SU-DHL-6 (cell line): ENCODE measurements around the gene COL13A1.

Experiments
- H2AFZ ChIP-seq: fragments of 200-600 bp; sonication (generic); 2 replicates; pipeline ENCODE4 v1.6.1; 2014; ENCODE audit warnings: low read depth, mild to moderate bottlenecking, moderate library complexity, mixed read lengths, antibody characterized with exemption, low read length; ENCODE audit not compliant: severe bottlenecking
- H3F3A ChIP-seq: fragments of 200-600 bp; shearing (Covaris generic); 2 replicates; pipeline ENCODE4 v1.6.0; 2016; ENCODE audit warnings: antibody characterized with exemption, mild to moderate bottlenecking; ENCODE audit not compliant: insufficient read depth
- H3K27ac ChIP-seq: fragments of 200-600 bp; sonication (generic); 2 replicates; pipeline ENCODE4 v1.5.1; 2016; ENCODE audit warnings: low read depth, mild to moderate bottlenecking, low read length, moderate library complexity, mixed read lengths
- H3K27me3 ChIP-seq: fragments of 200-600 bp; sonication (generic), shearing (Covaris generic); 2 replicates; pipeline ENCODE4 v1.6.0; 2014; ENCODE audit warnings: mild to moderate bottlenecking, low read length
- H3K36me3 ChIP-seq: fragments of 200-600 bp; sonication (generic); 2 replicates; pipeline ENCODE4 v1.6.1; 2014; ENCODE audit warnings: mild to moderate bottlenecking, low read length, mixed read lengths
- H3K4me2 ChIP-seq: fragments of 300-600, 200-600 bp; shearing (Covaris generic), sonication (generic); 2 replicates; pipeline ENCODE4 v1.6.0; 2014; ENCODE audit warnings: low read length, low read depth, mild to moderate bottlenecking; ENCODE audit not compliant: poor library complexity, severe bottlenecking
- H3K4me3 ChIP-seq: fragments of 200-600 bp; sonication (generic); 2 replicates; pipeline ENCODE4 v1.5.1; 2014; ENCODE audit warnings: antibody characterized with exemption, low read length, mild to moderate bottlenecking, mixed read lengths; ENCODE audit not compliant: insufficient read depth, poor library complexity, severe bottlenecking
- H3K79me2 ChIP-seq: fragments of 200-600 bp; sonication (generic); 2 replicates; pipeline ENCODE4 v1.6.1; 2014; ENCODE audit warnings: mild to moderate bottlenecking, low read length, moderate library complexity; ENCODE audit not compliant: insufficient read depth
- H3K9ac ChIP-seq: fragments of 200-600 bp; sonication (generic); 2 replicates; pipeline ENCODE4 v1.7.0; 2014; ENCODE audit warnings: mild to moderate bottlenecking, low read length
- H3K9me2 ChIP-seq: fragments of 200-600 bp; sonication (generic); replicated peaks from 2 replicates; pipeline ENCODE4 v1.6.1; 2014; ENCODE audit warnings: low read length; ENCODE audit not compliant: insufficient read depth
- H3K9me3 ChIP-seq: fragments of 200-600 bp; sonication (generic); 2 replicates; pipeline ENCODE4 v1.6.1; 2014; ENCODE audit warnings: low read length, mixed read lengths; ENCODE audit not compliant: insufficient read depth
- H4K20me1 ChIP-seq: fragments of 200-600 bp; sonication (generic); 2 replicates; pipeline ENCODE4 v1.6.1; 2014; ENCODE audit warnings: low read depth, mild to moderate bottlenecking, antibody characterized with exemption, low read length, moderate library complexity, mixed read lengths
- EZH2phosphoT487 ChIP-seq: fragments of 200-600 bp; sonication (generic), shearing (Covaris generic); conservative IDR thresholded peaks from 2 replicates; pipeline ENCODE4 v1.6.1; 2018; ENCODE audit warnings: mild to moderate bottlenecking, antibody characterized with exemption, low read length, moderate library complexity, mixed read lengths
- TF ChIP-seq, protein P1 (sequence below): fragments of 200-600 bp; sonication (generic); IDR thresholded peaks from one replicate; pipeline ENCODE4 v1.5.1; 2017; ENCODE audit warnings: antibody characterized with exemption, mild to moderate bottlenecking, low read length, moderate library complexity; ENCODE audit not compliant: insufficient read depth, poor library complexity, severe bottlenecking

COL13A1 gene

DNA sequence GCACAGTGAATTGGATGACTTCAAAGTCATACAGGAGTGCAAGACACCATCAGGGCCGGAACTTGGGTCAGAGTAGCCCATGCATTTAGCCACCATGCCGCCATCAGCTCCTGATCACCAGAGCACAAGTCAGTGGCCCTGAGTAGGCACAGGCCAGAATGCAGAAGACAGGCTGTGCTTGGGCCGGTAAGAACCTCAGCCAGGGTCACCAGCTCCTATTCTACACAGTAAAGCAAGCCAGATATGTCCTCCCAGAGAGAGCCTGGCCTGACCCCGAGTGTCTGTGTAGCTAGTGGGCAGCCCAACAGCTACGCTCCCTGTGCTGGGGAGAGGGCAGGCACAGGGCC is 44.5 kb upstream of the COL13A1 start:
- Histone ChIP-seq H3K4me3 (no peak overlapping the region), H2AFZ (no peak overlapping the region), H3K9me2 (no peaks in the 10 kb centered on the region), H3K9ac (no peak overlapping the region), H3K4me2 (no peak overlapping the region), H3F3A (no peaks in the 10 kb centered on the region), H3K36me3 (no peaks in the 10 kb centered on the region), H3K27ac (no peak overlapping the region), H3K9me3 (no peaks in the 10 kb centered on the region), H4K20me1 (no peaks in the 10 kb centered on the region), H3K79me2 (no peaks in the 10 kb centered on the region), H3K27me3 (peaks cover 2% of the 10 kb centered on the region; the same call in 1 of the 2 replicates)
- TF ChIP-seq, protein P1, sequence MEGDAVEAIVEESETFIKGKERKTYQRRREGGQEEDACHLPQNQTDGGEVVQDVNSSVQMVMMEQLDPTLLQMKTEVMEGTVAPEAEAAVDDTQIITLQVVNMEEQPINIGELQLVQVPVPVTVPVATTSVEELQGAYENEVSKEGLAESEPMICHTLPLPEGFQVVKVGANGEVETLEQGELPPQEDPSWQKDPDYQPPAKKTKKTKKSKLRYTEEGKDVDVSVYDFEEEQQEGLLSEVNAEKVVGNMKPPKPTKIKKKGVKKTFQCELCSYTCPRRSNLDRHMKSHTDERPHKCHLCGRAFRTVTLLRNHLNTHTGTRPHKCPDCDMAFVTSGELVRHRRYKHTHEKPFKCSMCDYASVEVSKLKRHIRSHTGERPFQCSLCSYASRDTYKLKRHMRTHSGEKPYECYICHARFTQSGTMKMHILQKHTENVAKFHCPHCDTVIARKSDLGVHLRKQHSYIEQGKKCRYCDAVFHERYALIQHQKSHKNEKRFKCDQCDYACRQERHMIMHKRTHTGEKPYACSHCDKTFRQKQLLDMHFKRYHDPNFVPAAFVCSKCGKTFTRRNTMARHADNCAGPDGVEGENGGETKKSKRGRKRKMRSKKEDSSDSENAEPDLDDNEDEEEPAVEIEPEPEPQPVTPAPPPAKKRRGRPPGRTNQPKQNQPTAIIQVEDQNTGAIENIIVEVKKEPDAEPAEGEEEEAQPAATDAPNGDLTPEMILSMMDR, result no peak
- TF ChIP-seq EZH2phosphoT487, result no peak

DNA sequence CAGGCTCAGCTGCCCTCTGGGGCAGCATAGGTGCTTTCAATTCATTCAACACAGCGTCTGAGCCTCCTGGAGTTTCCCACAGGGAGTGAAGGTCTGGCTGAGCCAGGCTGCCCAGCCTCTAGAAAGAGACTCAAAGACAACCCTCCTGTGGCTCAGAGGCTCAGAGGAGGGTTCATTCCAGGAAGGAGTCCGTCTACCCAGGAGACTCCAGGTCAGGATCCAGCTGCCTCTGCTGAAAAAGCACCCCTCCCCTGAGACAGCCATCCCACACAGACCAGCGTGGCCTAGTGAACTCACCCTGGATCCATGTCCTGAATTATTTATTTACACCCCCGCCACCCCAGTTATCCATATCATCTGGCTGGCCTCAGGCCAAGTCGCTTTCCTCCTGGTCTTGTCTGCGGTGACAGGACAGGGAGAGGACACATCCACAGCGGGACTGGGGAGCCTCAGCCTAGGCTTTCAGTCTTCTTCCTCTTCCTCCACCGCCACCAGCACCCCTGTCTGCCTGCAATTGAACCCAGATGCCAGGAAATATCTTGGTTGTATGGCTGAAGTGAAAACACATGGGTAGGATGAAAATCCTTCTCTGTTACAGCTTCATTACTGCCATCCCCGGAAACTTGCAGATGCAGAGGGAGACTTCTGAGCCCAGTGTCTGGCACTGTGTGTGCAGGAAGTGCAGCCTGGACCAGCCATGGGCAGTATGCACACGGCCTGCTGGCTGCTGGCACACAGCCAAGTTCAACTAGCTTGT is 44.0 kb upstream of the COL13A1 start:
- H3K27me3 ChIP-seq, result peaks cover 2% of the 10 kb centered on the region; the same call in 1 of the 2 replicates
- no peaks in the 10 kb centered on the region for H4K20me1 ChIP-seq
- H3K4me2 ChIP-seq, result no peak overlapping the region
- H2AFZ ChIP-seq, result no peak overlapping the region
- no peaks in the 10 kb centered on the region for H3F3A ChIP-seq
- no peaks in the 10 kb centered on the region for H3K79me2 ChIP-seq
- no peak overlapping the region for H3K9ac ChIP-seq
- H3K27ac ChIP-seq, result no peak overlapping the region
- TF ChIP-seq, protein P1, result no peak
- no peak for TF ChIP-seq EZH2phosphoT487
- no peaks in the 10 kb centered on the region for H3K36me3 ChIP-seq
- no peak overlapping the region for H3K4me3 ChIP-seq
- H3K9me2 ChIP-seq, result no peaks in the 10 kb centered on the region
- H3K9me3 ChIP-seq, result no peaks in the 10 kb centered on the region

DNA sequence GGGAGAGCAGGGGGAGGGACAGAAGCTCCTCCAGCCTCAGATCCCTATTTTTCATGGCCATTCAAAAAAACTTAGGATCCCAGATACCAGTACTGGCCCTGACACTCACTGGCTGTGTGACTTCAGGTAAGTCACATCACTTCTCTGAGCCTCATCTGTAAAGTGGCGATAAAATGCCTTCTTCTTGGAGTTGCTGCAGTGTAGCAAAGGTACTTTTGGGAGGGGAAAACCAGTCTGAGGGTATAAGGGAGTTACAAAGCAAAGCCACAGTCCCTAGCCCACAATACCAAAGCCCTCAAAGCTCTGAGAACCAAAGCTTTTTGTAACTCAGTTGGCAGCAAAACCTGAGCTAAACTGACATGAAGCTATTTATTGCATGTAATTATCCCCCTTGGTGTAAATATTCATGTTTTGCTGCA is 43.4 kb upstream of the COL13A1 start:
- Histone ChIP-seq H3K4me3 (no peak overlapping the region), H3K9me2 (no peaks in the 10 kb centered on the region), H2AFZ (no peak overlapping the region), H3K79me2 (no peaks in the 10 kb centered on the region), H3K27me3 (peaks cover 2% of the 10 kb centered on the region; the same call in 1 of the 2 replicates), H4K20me1 (no peaks in the 10 kb centered on the region), H3K36me3 (no peaks in the 10 kb centered on the region), H3F3A (no peaks in the 10 kb centered on the region), H3K9me3 (no peaks in the 10 kb centered on the region), H3K4me2 (no peak overlapping the region), H3K27ac (no peak overlapping the region), H3K9ac (no peak overlapping the region)
- TF ChIP-seq EZH2phosphoT487, result no peak
- TF ChIP-seq, protein P1, result no peak
